ENCODE measurements around the gene SNX30.
"Not testable (repeated sequence)": the region's sequence is repeated elsewhere in the genome, so short reads cannot be mapped to it uniquely, and the experiment has no call there.

SNX30 gene

GRCh38 chr9:112750016-112750763 is at the start of gene SNX30:
TSS of gene SNX30 (plus strand) at chr9:112750760. CDS start at chr9:112751002, 242 bp downstream.
- DNase-seq = peak; percentile 66

GRCh38 chr9:112703304-112703703 is 47.3 kb upstream of the SNX30 start:
- no peak for DNase-seq

GRCh38 chr9:112705768-112706427 is 44.7 kb upstream of the SNX30 start:
- DNase-seq = peak; percentile 3

GRCh38 chr9:112711050-112711689 is 39.4 kb upstream of the SNX30 start:
- peak; percentile 2 for DNase-seq

GRCh38 chr9:112712678-112713077 is 37.9 kb upstream of the SNX30 start:
- no peak for DNase-seq

GRCh38 chr9:112717661-112718331 is 32.8 kb upstream of the SNX30 start, which contains the start of gene INIP:
TSS of gene INIP (minus strand) at chr9:112718117. CDS start at chr9:112716485, 1,632 bp downstream.
- peak; percentile 95 for DNase-seq

- peak; percentile 0 for DNase-seq
Observed at GRCh38 chr9:112719241-112719691, 31.3 kb upstream of the SNX30 start.

- DNase-seq = no peak
Observed at GRCh38 chr9:112719696-112720095, 30.9 kb upstream of the SNX30 start.

GRCh38 chr9:112720113-112720780 is 30.3 kb upstream of the SNX30 start:
- DNase-seq = no peak

- not testable (repeated sequence) for DNase-seq
Observed at GRCh38 chr9:112722749-112723148, 27.8 kb upstream of the SNX30 start.

GRCh38 chr9:112725961-112726360 is 24.6 kb upstream of the SNX30 start:
- no peak for DNase-seq

GRCh38 chr9:112726428-112726827 is 24.1 kb upstream of the SNX30 start:
- DNase-seq = no peak

GRCh38 chr9:112728401-112728800 is 22.2 kb upstream of the SNX30 start:
- no peak for DNase-seq

- DNase-seq = no peak
Observed at GRCh38 chr9:112731971-112732370, 18.6 kb upstream of the SNX30 start.

GRCh38 chr9:112734892-112735291 is 15.7 kb upstream of the SNX30 start:
- no peak for DNase-seq

GRCh38 chr9:112743216-112743836 is 7.2 kb upstream of the SNX30 start:
- no peak for DNase-seq

GRCh38 chr9:112744177-112744576 is 6.4 kb upstream of the SNX30 start:
- no peak for DNase-seq

- DNase-seq = no peak
Observed at GRCh38 chr9:112747094-112747493, 3.5 kb upstream of the SNX30 start.

- no peak for DNase-seq
Observed at GRCh38 chr9:112750764-112751055, 150 bp downstream of the SNX30 start.

- peak; percentile 62 for DNase-seq
Observed at GRCh38 chr9:112751056-112751795, 666 bp downstream of the SNX30 start.

- no peak for DNase-seq
Observed at GRCh38 chr9:112752334-112753125, 2.0 kb downstream of the SNX30 start.

Data from NCI-H1105 treated with DMSO at 0.1 percent for 48 hours (cell line).